AG09309 (cell line): ENCODE measurements around the gene UBE2D3.

Experiments
- DNase-seq: peaks from one replicate; pipeline ENCODE4 v3.0.0-alpha.2; 2010; ENCODE audit warnings: low read depth
- H3K4me3 ChIP-seq: 2 replicates; pipeline ENCODE4 v1.5.1; 2011; ENCODE audit warnings: mild to moderate bottlenecking, low read depth, low read length, moderate library complexity; ENCODE audit not compliant: control insufficient read depth
- CTCF ChIP-seq: IDR thresholded peaks from 2 replicates; pipeline ENCODE4 v1.5.1; 2011; ENCODE audit warnings: mild to moderate bottlenecking, low read depth, low read length, inconsistent platforms; ENCODE audit not compliant: insufficient read depth, control insufficient read depth; ENCODE audit errors: missing control alignments

Gene UBE2D3

DNA sequence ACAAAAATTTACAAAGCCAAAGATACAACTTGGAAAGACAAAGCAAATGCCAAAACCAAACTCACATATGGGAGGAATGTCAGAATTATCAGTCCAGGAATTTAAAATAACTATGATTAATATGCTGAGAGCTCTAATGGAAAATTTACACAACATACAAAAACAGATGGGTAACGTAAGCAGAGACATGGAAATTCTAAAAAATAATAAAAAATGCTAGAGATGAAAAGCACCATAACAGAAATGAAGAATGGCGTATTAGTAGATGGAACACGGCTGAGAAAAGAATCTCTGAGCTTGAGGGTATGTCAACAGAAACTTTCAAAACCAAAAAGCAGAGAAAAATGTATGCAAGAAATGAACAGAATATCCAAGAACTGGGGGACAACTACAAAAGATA lies 62.5 kb downstream of the UBE2D3 start:
- no peak for TF ChIP-seq CTCF
- no peak for DNase-seq
- no peak overlapping the region for H3K4me3 ChIP-seq

- TF ChIP-seq CTCF: no peak
- DNase-seq: no peak
- H3K4me3 ChIP-seq: no peak overlapping the region
Observed at GRCh38 chr4:102761906-102762305, 65.4 kb downstream of the UBE2D3 start.

GRCh38 chr4:102761296-102761701 lies 66.1 kb downstream of the UBE2D3 start:
- no peak for DNase-seq
- peak overlapping the region; percentile 62 for H3K4me3 ChIP-seq
- no peak for TF ChIP-seq CTCF

GRCh38 chr4:102760645-102761295 lies 66.6 kb downstream of the UBE2D3 start, which contains the start of gene MANBA:
Gene MANBA, minus strand, starts transcription at chr4:102760968. Its CDS starts 74 bp downstream, at chr4:102760894.
- H3K4me3 ChIP-seq: peak within 1 kb of the TSS; percentile 62
- TF ChIP-seq CTCF: no peak
- DNase-seq: no peak

DNA sequence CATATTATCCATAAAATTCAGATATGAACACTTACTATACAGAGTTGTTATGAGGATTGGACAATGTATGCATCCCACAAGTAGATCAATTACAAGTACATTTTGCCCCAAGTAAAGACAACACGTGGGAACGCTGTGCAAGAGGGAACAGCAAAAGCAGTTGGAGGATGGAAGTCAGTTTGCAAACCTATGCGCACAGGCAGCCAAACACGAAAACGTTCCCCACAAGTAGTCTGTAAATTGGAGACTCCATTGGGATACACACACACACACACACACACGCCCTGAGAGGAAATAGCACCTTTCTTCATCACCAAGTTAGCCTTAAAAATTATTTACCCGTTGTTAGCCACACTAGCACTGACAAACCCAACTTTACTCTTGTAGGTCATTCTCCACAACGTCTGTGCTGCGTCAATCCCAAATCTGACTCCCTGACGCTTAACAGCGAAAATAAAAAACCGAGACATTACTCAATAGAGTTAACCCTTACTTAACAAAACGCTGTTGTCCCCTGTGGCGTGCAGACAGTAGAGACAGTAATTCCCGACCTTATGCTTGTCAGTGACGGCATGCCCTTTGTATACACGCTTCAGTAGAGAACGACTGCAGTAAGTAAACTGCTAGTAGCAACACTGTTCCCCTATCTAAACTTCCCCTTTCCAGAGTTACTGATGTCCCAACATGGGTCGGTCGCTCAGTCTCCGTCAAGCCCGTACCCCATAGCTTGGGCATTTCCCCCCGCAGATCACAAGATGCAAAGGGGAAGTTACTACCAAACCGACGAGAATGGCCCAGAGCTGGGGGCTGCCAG lies 67.3 kb downstream of the UBE2D3 start:
- TF ChIP-seq CTCF: no peak
- DNase-seq: peak; percentile 24

GRCh38 chr4:102758241-102759160 lies 68.8 kb downstream of the UBE2D3 start:
- no peak for TF ChIP-seq CTCF
- no peak overlapping the region for H3K4me3 ChIP-seq
- no peak for DNase-seq

More for the DNA sequence above, 67.3 kb downstream of the UBE2D3 start:
- peak overlapping the region; percentile 62 for H3K4me3 ChIP-seq
